Superior temporal gyrus (tissue), 1 donor: ENCODE results near the gene MEN1.

Experiments used
- DNase-seq: peaks from one replicate; pipeline ENCODE4 v3.0.0-alpha.2; 2016; ENCODE audit errors: extremely low spot score

The MEN1 gene

GRCh38 chr11:64784813-64785581, 25.4 kb downstream of the MEN1 start:
- DNase-seq = no peak

DNA sequence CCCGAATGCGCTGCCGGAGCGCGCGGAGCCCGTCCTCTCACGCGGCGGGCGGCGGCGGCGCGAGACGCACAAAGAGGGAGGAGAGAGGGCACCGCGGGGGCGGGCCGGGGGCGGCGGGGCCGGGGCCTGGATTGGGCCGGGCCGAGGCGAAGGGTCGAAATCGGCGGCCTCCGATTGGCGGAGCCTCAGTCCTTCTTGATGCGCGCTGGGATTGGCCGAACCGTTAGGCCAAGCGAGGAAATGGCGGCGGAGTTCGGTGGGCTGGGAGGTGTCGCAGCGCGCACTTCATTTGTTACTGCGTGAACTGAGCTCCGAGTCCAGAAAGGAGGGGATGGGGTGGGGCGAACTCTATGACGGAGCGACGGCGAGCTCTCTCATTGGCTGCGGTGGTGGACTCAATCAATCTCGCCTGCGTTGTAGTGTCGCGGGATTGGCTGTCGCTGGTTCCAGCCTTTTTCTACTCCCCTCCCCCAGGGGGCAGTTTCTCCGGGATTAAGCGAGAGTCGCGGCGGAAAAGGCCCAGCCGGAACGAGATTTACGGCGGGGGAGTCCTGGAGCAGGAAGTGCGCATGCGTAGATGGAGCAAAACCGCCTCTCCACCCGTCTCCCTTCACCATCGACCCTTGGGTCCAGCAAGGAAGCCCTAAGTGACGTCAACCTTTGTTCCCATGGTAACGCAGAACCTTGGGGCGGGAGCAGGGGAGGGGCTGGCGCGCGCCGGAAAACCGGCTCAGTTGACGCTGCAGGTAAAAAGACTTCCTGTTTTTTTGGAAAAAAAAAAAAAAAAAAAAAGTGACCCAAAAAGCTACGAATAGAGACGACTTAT, 31.7 kb downstream of the MEN1 start, which contains the start of gene SF1:
SF1 (minus strand) TSS at position 70 of the 826 bp plus-strand sequence. CDS start 150 bp downstream, outside the sequence.
- peak; percentile 100 for DNase-seq

GRCh38 chr11:64778223-64778472, 32.2 kb downstream of the MEN1 start:
- DNase-seq = no peak

GRCh38 chr11:64777449-64778222, 32.7 kb downstream of the MEN1 start:
- peak; percentile 86 for DNase-seq

DNA sequence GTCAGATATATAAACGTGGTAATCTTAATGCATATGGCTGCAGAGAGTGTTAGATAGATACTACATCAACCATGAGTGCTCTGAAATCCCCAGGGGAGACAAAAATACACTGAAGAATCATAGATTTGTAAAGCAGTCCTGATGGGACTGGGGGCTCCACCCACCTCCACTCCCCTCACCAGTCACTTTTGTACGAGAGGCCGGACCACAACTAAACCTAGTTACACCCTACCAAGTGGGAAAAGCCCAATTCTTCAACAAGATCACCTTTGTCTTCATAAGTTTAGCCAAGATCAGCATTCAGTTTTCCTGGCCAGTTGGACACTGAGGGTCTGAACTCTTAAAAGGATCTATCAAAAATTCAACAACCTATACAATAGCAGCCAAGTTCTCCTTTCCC, 33.5 kb downstream of the MEN1 start:
- DNase-seq = no peak

DNA sequence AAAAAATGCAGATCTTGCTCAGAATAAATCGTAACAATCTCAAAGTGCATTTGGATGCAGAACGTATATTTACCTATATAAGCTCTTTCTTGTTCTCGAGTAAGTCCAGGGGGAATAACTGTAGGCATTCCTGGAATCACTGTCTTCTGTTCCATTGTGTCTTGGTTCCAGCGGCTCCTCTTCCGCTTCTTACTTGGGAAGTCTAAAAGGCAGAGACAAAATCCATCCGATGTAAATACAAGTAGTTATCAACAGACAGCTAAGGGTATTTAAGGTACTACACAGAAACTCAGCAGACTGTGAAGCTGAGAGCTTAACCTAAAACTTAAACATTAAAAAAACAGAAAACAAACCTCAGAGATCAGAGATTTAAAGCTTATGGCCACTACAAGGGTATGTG, 33.9 kb downstream of the MEN1 start:
- no peak for DNase-seq

DNA sequence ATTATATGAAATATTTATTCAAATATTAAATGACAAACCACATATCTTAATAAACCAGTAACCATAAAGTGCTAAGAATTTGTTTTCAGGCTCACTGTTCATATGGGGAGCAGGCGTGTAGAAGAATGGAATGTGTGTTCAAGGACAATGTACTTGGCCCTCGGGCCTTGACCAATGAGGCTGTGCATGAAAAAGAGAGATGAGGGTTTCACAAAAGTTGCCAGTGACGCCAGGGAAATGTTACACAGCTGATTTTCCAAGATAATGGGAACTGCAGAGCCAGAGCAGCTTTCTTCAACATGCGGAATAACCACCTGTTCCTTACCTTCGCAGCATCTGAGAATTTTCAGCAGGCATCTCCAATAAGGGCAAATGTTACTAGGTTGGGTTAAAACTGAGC, 36.2 kb downstream of the MEN1 start:
- no peak for DNase-seq

DNA sequence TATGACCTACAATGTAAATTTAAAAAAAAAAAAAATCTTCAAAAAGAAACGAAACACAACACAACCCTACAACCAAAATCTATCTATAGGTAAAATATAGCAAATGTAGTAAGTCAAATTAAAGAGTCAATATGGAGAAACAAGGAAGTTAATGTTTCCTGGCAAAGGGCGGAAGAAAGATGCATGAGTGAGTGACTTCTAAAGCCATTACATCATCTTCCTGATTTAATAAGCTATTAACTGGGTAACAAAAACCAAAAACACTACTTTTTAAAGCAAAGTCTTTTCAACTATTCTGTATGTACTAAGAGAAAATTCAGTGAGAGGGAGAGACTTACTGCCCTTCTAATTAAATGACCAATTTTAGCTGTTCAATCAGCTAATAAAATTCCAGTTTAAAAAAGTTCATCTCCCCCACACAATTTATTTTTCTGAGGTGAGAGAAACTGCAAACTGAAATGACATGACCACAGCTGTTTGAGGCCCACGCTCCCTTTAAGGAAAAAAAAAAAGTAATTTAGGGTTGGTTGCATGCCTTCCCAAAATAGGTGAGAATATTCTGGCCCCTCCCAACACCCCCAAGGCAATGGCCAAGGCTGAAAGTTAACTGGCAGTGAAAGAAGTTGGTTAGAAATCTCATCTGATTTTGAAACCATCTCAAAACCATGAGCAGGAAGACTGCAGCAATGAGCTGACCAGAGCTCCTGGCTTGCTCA, 37.9 kb downstream of the MEN1 start:
- no peak for DNase-seq

GRCh38 chr11:64771861-64772260, 38.5 kb downstream of the MEN1 start:
- DNase-seq = no peak

DNA sequence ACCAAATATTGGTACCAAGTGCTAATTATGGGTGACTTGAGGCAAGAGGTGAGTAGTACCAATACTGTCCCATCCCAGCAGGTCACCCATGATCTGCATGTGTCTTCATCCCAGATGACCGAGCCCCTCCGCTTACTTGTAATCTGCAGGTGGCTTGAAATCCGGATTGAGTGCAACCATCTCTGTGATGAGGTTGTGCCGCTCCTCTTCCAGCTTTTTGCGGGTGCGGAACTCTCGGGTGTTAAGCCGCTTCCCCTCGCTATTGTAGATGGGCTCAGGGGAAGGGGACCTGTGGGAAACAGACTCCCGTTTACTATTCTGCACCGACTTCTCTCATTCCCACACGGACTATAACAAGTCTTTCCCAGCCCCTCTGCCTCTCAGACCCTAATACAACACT, 40.2 kb downstream of the MEN1 start:
- DNase-seq = no peak

GRCh38 chr11:64769283-64769682, 41.1 kb downstream of the MEN1 start:
- no peak for DNase-seq

GRCh38 chr11:64768300-64768694, 42.1 kb downstream of the MEN1 start:
- DNase-seq = no peak

- DNase-seq = peak; percentile 62
Measured at GRCh38 chr11:64767344-64768299, 42.7 kb downstream of the MEN1 start.

DNA sequence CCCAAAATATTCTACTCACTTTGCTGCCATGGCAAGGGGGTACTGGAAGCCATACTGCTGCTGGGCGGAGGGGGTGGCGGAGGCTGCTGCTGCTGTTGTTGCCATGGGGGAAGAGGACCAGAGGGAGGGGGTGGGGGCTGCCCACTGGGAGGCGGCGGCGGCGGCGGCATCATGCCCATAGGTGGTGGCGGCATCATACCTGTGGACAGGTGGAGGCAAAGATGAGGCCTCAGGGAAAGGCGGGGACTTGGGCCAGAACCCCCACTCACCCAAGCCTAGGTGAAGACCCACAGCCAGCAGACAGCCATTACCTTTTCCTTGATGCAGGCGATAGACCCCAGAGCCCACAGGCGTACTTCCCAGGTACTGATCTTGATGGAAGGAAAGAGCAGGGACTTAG, 43.5 kb downstream of the MEN1 start:
- no peak for DNase-seq

GRCh38 chr11:64765851-64766665, 44.3 kb downstream of the MEN1 start:
- no peak for DNase-seq

DNA sequence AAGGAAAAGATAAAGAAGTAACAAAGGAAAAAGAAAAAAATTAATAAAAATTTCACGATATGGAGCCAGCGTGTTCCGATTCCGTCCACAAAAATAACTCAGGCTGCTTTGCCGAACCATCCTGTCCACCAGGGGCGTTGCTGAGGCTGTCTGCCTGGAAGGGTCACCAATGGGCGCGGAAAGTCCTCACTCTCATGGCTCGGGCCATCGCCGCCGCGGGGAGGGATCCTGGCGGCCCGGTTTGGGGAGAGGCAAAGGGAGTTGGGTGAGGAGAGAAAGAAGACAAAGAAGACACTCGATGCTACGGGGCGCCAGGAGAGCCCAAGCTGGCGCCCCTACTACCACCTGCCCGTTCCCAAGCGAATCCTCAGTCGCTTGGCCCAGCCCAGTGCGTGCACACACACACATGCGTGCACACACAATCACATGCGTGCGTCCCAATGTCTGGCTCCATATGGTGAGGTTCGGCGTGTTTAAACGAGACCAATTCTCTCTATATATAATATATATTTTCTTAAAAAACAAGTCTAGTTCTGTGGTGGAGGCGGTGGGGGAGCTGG, 45.0 kb downstream of the MEN1 start:
- DNase-seq = no peak

DNA sequence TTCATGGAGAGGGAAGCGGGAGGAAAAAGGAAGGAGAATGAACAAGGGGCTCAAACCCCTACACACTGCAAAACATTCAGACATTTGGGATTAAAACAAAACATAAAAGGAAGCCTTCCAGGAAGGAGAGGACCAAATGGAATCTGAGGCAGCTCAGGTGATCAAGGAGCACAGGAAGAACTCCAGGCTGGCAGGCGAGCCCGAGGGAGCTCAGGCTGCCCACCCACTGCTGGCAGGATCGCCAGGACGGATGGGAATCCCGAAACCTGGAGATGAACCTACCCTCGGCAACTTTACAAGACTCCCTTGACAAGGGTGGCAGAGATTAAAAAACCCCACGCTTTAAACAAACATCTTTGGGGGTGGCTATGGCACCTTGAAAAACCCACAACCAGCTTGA, 45.6 kb downstream of the MEN1 start:
- DNase-seq = no peak

DNA sequence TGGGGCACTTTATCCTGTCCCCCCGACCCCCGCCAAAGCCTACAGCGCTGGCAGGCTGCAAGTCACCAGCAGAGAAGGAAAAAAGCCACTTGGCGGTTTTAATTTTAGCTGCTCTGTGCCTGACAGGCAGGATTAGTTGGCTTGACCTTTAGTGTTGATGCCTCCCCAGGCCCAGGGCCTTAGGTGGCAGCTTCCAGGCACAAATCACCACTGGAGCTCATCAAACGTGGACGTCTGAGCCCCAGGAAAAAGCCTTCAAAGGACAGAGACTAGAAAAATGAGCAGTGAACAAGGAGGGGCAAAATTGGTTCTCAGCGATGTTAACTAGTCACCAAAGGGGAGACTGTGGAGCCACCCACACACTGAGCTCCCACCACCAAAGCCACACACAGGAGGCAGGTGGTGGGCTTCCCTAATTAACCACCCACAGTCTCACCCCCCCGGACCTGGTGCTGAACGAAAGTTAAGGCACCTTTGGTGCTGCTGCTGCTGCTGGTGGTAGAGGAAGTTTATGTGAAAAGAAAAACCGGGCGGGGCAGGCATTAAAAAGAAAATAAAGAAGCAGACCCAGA, 46.2 kb downstream of the MEN1 start:
- DNase-seq = no peak

DNA sequence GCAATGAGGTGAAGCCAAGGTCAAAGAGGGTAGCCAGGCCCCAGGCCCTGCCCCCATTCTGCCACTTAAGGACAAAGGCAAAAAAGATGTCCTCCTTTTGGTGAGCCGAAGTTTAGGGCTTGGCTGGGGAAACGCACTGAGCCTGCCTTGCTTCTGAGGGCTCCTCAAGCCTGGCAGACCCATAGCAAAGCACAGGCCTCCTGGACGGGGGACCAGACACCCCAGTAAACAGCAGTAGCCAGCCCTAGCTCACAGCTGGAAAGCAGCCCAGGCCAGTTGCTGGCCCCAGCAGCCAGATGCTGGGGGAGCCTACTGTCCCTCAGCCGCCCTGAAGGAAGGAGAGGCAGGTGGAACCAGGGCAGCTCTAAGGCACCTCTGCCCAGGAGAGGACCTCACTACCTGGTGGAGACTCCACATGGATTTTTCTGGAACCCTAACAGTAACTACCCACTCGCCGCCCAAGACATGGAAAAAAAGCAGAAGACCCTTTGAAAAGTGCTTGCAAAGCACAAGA, 46.8 kb downstream of the MEN1 start:
- no peak for DNase-seq
